Colonic mucosa (tissue), 4 donors: Measurements from ENCODE around the gene LIPM. TPM values are rescaled to one million over a fixed set of nuclear protein-coding genes. Genes with fewer than 3 reads are reported as not detected.

ENCODE experiments used
- DNase-seq: peaks from one replicate; pipeline ENCODE4 v3.0.0-alpha.2; 2020
- H3K27ac ChIP-seq: fragments of 200-600 bp; one replicate; pipeline ENCODE4 v1.8.0; 2021
- H3K27me3 ChIP-seq: fragments of 200-600 bp; one replicate; pipeline ENCODE4 v1.8.0; 2021
- H3K36me3 ChIP-seq: fragments of 200-600 bp; one replicate; pipeline ENCODE4 v1.8.0; 2021
- H3K4me1 ChIP-seq: fragments of 200-600 bp; one replicate; pipeline ENCODE4 v1.8.0; 2021; ENCODE audit warnings: mild to moderate bottlenecking
- H3K4me3 ChIP-seq: fragments of 200-600 bp; one replicate; pipeline ENCODE4 v1.8.0; 2021
- H3K9ac ChIP-seq, 2 donors: one replicate each; pipeline ENCODE4 v1.7.0; 2013; ENCODE audit warnings: control low read depth in 2 of 2, low read depth in 2 of 2, low read length in 2 of 2
- H3K9me3 ChIP-seq: fragments of 200-600 bp; one replicate; pipeline ENCODE4 v1.8.0; 2021
- intact Hi-C: fragments of 100-400 bp; cut with DNase I; formaldehyde crosslinking; loops from one replicate; pipeline ENCODE4 v1.14.1; 2022
- total RNA-seq, 2 donors: library from RNA; stranded (reverse); fragmentation: NEBNext Ultra II Directional in 1 of 2; extraction: Animal tissue kit (Norgen Biotek cat#: 25700) in 1 of 2; gene quantifications; one replicate each; pipeline ENCODE4 v1.2.1, GENCODE V29; 2021
- TF ChIP-seq, protein P1 (sequence below): fragments of 200-600 bp; IDR thresholded peaks from one replicate; pipeline ENCODE4 v1.8.0; 2022; ENCODE audit warnings: antibody characterized with exemption, mild to moderate bottlenecking
- donor health status: healthy.
- donor health status: DM: no; HTN: no; CAD: no.
- donor health status: DM: no; HTN: no; CAD: no.

The LIPM gene
- total RNA-seq, 2 donors from 2014 or later, result not detected

- TF ChIP-seq, protein P1, sequence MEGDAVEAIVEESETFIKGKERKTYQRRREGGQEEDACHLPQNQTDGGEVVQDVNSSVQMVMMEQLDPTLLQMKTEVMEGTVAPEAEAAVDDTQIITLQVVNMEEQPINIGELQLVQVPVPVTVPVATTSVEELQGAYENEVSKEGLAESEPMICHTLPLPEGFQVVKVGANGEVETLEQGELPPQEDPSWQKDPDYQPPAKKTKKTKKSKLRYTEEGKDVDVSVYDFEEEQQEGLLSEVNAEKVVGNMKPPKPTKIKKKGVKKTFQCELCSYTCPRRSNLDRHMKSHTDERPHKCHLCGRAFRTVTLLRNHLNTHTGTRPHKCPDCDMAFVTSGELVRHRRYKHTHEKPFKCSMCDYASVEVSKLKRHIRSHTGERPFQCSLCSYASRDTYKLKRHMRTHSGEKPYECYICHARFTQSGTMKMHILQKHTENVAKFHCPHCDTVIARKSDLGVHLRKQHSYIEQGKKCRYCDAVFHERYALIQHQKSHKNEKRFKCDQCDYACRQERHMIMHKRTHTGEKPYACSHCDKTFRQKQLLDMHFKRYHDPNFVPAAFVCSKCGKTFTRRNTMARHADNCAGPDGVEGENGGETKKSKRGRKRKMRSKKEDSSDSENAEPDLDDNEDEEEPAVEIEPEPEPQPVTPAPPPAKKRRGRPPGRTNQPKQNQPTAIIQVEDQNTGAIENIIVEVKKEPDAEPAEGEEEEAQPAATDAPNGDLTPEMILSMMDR, result peak; percentile 61
- Histone ChIP-seq H3K4me1 (no peaks in the 10 kb centered on the region), H3K27me3 (no peaks in the 10 kb centered on the region), H3K4me3 (no peak overlapping the region), H3K36me3 (no peaks in the 10 kb centered on the region), H3K9me3 (no peaks in the 10 kb centered on the region), H3K27ac (no peak overlapping the region), H3K9ac (no peak overlapping the region)
- intact Hi-C loops, result no loop called here
- DNase-seq, result peak; percentile 33
These were observed 7.8 kb downstream of the LIPM start for GRCh38 chr10:88810196-88810961.

DNA sequence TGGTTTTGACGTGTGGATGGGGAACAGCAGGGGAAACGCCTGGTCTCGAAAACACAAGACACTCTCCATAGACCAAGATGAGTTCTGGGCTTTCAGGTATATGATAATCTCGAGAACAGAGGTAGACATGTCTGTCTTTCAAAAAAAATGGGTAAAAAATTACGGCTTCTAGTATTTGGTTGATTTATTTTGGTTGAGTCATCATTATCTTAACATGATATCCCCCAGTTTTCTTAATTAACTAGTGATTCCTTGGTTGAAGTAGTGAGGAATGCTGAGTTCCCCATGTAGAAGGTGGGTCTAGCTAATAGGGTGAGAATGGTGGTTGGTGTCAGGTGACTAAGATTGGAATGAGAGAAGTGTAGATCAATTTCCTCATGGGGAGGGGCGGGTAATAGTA, 10.7 kb downstream of the LIPM start:
- TF ChIP-seq, protein P1, result no peak
- Histone ChIP-seq H3K4me1 (no peaks in the 10 kb centered on the region), H3K9ac (no peak overlapping the region), H3K27ac (no peak overlapping the region), H3K9me3 (no peaks in the 10 kb centered on the region), H3K4me3 (no peak overlapping the region), H3K27me3 (no peaks in the 10 kb centered on the region), H3K36me3 (no peaks in the 10 kb centered on the region)
- no peak for DNase-seq
- intact Hi-C loops, result no loop called here

- Histone ChIP-seq H3K4me3 (no peak overlapping the region), H3K9ac (no peak overlapping the region), H3K27ac (no peak overlapping the region), H3K36me3 (no peaks in the 10 kb centered on the region), H3K9me3 (no peaks in the 10 kb centered on the region), H3K27me3 (no peaks in the 10 kb centered on the region), H3K4me1 (no peaks in the 10 kb centered on the region)
- no peak for DNase-seq
- TF ChIP-seq, protein P1, result no peak
- intact Hi-C loops, result no loop called here
These were observed 16.8 kb downstream of the LIPM start for GRCh38 chr10:88819290-88819689.

GRCh38 chr10:88820748-88821401, 18.3 kb downstream of the LIPM start:
- Histone ChIP-seq H3K4me1 (no peaks in the 10 kb centered on the region), H3K9ac (no peak overlapping the region), H3K27me3 (no peaks in the 10 kb centered on the region), H3K36me3 (no peaks in the 10 kb centered on the region), H3K27ac (no peak overlapping the region), H3K9me3 (no peaks in the 10 kb centered on the region), H3K4me3 (no peak overlapping the region)
- intact Hi-C loops, result no loop called here
- TF ChIP-seq, protein P1, result no peak
- no peak for DNase-seq

DNA sequence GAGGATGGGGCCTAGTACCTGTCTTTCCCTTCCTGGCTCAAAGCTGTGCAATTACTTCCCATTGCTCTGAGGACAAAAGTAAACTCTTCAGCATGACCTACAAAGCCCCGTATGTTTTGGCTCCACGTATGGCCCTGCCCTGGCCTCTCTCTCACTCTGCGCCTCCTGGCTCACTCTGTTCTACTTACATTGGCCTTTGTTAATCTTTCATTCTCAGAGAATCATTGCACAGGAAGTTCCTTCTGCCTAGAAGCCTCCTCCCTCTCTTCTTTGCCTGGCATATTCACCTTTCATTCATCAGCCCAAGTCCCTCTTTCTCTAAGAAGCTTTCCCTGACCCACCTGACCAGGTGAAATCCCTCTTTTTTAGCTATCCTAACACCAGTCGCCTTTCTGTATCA, 23.9 kb downstream of the LIPM start:
- Histone ChIP-seq H3K4me3 (no peak overlapping the region), H3K9ac (no peak overlapping the region), H3K36me3 (no peaks in the 10 kb centered on the region), H3K27ac (no peak overlapping the region), H3K27me3 (no peaks in the 10 kb centered on the region), H3K9me3 (no peaks in the 10 kb centered on the region), H3K4me1 (no peaks in the 10 kb centered on the region)
- intact Hi-C loops, result no loop called here
- DNase-seq, result no peak
- TF ChIP-seq, protein P1, result no peak
